Activated naive CD4-positive, alpha-beta T cell treated with anti-CD3 and anti-CD28 coated beads for 36 hours (primary cell): Measurements from ENCODE around the gene SPRY1. TPM values are rescaled to one million over a fixed set of nuclear protein-coding genes. Genes with fewer than 3 reads are reported as not detected.

ENCODE experiments used
- CTCF ChIA-PET: fragments of 350-600 bp; sonication (Branson Sonifier 250); formaldehyde crosslinking; loops from one replicate; lab custom pipeline; 2021; ENCODE audit warnings: antibody characterized with exemption; lab: Charles Lee
- DNase-seq: peaks from one replicate; pipeline ENCODE4 v3.0.0-alpha.2; 2020
- H3K27ac Mint-ChIP-seq: one replicate; pipeline ENCODE4 v1.8.0; 2021; ENCODE audit warnings: mild to moderate bottlenecking, mixed read lengths
- H3K27me3 Mint-ChIP-seq: one replicate; pipeline ENCODE4 v1.8.0; 2021; ENCODE audit warnings: low read depth, mixed read lengths
- H3K36me3 Mint-ChIP-seq: one replicate; pipeline ENCODE4 v1.8.0; 2021; ENCODE audit warnings: low read depth, mixed read lengths
- H3K4me1 Mint-ChIP-seq: one replicate; pipeline ENCODE4 v1.8.0; 2021; ENCODE audit warnings: low read depth, mixed read lengths
- H3K4me3 Mint-ChIP-seq: one replicate; pipeline ENCODE4 v1.8.0; 2021; ENCODE audit warnings: mild to moderate bottlenecking, moderate library complexity, mixed read lengths
- H3K9me3 Mint-ChIP-seq: one replicate; pipeline ENCODE4 v1.8.0; 2021; ENCODE audit warnings: mixed read lengths
- intact Hi-C: fragments of 100-400 bp; cut with micrococcal nuclease; formaldehyde crosslinking; loops from one replicate; pipeline ENCODE4 v1.15.1; 2023
- total RNA-seq, 2 experiments: library from RNA; stranded (reverse); gene quantifications; one replicate each; pipeline ENCODE4 v1.2.3, GENCODE V29; 2021

Gene SPRY1
- total RNA-seq, 2 experiments from 2014 or later: 16.9 to 20.3 TPM

GRCh38 chr4:123401271-123402120 lies 4.9 kb downstream of the SPRY1 start:
- CTCF ChIA-PET: interaction anchor here (0.5 kb wide), 1 partner anchor 558 kb away, joined by 3 read pairs; no protein-coding TSS in a partner anchor

GRCh38 chr4:123402121-123402465 lies 5.5 kb downstream of the SPRY1 start:
- intact Hi-C loops: no loop called here
- H3K27ac Mint-ChIP-seq: no peak overlapping the region
- no peak overlapping the region for H3K4me3 Mint-ChIP-seq
- H3K9me3 Mint-ChIP-seq: no peaks in the 10 kb centered on the region
- peaks cover 35% of the 10 kb centered on the region for H3K4me1 Mint-ChIP-seq
- no peak for DNase-seq
- CTCF ChIA-PET: interaction anchor here (0.5 kb wide), 1 partner anchor 144 kb away, joined by 3 read pairs; no protein-coding TSS in a partner anchor
- peaks cover 30% of the 10 kb centered on the region for H3K36me3 Mint-ChIP-seq
- peaks cover 13% of the 10 kb centered on the region for H3K27me3 Mint-ChIP-seq

More at GRCh38 chr4:123401271-123402120, 4.9 kb downstream of the SPRY1 start:
- Mint-ChIP-seq H3K9me3 (no peaks in the 10 kb centered on the region), H3K36me3 (peaks cover 30% of the 10 kb centered on the region), H3K4me1 (peaks cover 36% of the 10 kb centered on the region), H3K4me3 (peak overlapping the region; percentile 48), H3K27me3 (peaks cover 13% of the 10 kb centered on the region), H3K27ac (peak overlapping the region; percentile 59)
- intact Hi-C loops: no loop called here
- no peak for DNase-seq

GRCh38 chr4:123403080-123403604 lies 6.5 kb downstream of the SPRY1 start:
- H3K27me3 Mint-ChIP-seq: peaks cover 13% of the 10 kb centered on the region
- no peak overlapping the region for H3K27ac Mint-ChIP-seq
- H3K4me1 Mint-ChIP-seq: peaks cover 35% of the 10 kb centered on the region
- intact Hi-C loops: no loop called here
- H3K4me3 Mint-ChIP-seq: no peak overlapping the region
- CTCF ChIA-PET: interaction anchor here (0.6 kb wide), 1 partner anchor 26 kb away, joined by 9 read pairs; no protein-coding TSS in a partner anchor
- H3K9me3 Mint-ChIP-seq: no peaks in the 10 kb centered on the region
- DNase-seq: no peak
- H3K36me3 Mint-ChIP-seq: peaks cover 30% of the 10 kb centered on the region

- Mint-ChIP-seq H3K36me3 (peaks cover 30% of the 10 kb centered on the region), H3K9me3 (no peaks in the 10 kb centered on the region), H3K4me1 (peaks cover 32% of the 10 kb centered on the region), H3K27ac (no peak overlapping the region), H3K4me3 (no peak overlapping the region), H3K27me3 (peaks cover 13% of the 10 kb centered on the region)
- no peak for DNase-seq
- CTCF ChIA-PET: no interaction called here
- intact Hi-C loops: no loop called here
Observed at GRCh38 chr4:123404533-123404932, 7.9 kb downstream of the SPRY1 start.

GRCh38 chr4:123405267-123405865 lies 8.8 kb downstream of the SPRY1 start:
- Mint-ChIP-seq H3K27ac (no peak overlapping the region), H3K36me3 (peaks cover 25% of the 10 kb centered on the region), H3K4me3 (no peak overlapping the region), H3K27me3 (peaks cover 5% of the 10 kb centered on the region), H3K4me1 (peaks cover 25% of the 10 kb centered on the region), H3K9me3 (no peaks in the 10 kb centered on the region)
- intact Hi-C loops: no loop called here
- no peak for DNase-seq
- CTCF ChIA-PET: no interaction called here

- no peak for DNase-seq
- H3K36me3 Mint-ChIP-seq: peaks cover 17% of the 10 kb centered on the region
- H3K27ac Mint-ChIP-seq: no peak overlapping the region
- peaks cover 17% of the 10 kb centered on the region for H3K4me1 Mint-ChIP-seq
- peaks cover 2% of the 10 kb centered on the region for H3K27me3 Mint-ChIP-seq
- H3K9me3 Mint-ChIP-seq: no peaks in the 10 kb centered on the region
- CTCF ChIA-PET: interaction anchor here (1.1 to 2.5 kb wide), 2 partner anchors 7 to 109 kb away, joined by 3 to 10 read pairs; no protein-coding TSS in a partner anchor
- no peak overlapping the region for H3K4me3 Mint-ChIP-seq
- intact Hi-C loops: no loop called here
Observed at GRCh38 chr4:123406872-123407271, 10.3 kb downstream of the SPRY1 start.

- Mint-ChIP-seq H3K4me3 (no peak overlapping the region), H3K27ac (no peak overlapping the region), H3K27me3 (peaks cover 2% of the 10 kb centered on the region), H3K4me1 (peaks cover 23% of the 10 kb centered on the region), H3K9me3 (no peaks in the 10 kb centered on the region), H3K36me3 (peaks cover 5% of the 10 kb centered on the region)
- CTCF ChIA-PET: interaction anchor here (2.5 kb wide), 1 partner anchor 9 kb away, joined by 10 read pairs; no protein-coding TSS in a partner anchor
- no peak for DNase-seq
- intact Hi-C loops: no loop called here
Observed at GRCh38 chr4:123408471-123409084, 12.0 kb downstream of the SPRY1 start.

- intact Hi-C loops: no loop called here
- no peak for DNase-seq
- H3K36me3 Mint-ChIP-seq: no peaks in the 10 kb centered on the region
- peaks cover 27% of the 10 kb centered on the region for H3K4me1 Mint-ChIP-seq
- no peak overlapping the region for H3K4me3 Mint-ChIP-seq
- no peaks in the 10 kb centered on the region for H3K9me3 Mint-ChIP-seq
- no peak overlapping the region for H3K27ac Mint-ChIP-seq
- CTCF ChIA-PET: interaction anchor here (2.5 kb wide), 1 partner anchor 10 kb away, joined by 10 read pairs; no protein-coding TSS in a partner anchor
- peaks cover 2% of the 10 kb centered on the region for H3K27me3 Mint-ChIP-seq
Observed at GRCh38 chr4:123409334-123409733, 12.7 kb downstream of the SPRY1 start.

GRCh38 chr4:123411514-123411913 lies 14.9 kb downstream of the SPRY1 start:
- intact Hi-C loops: no loop called here
- DNase-seq: no peak
- Mint-ChIP-seq H3K4me1 (peaks cover 30% of the 10 kb centered on the region), H3K27ac (no peak overlapping the region), H3K4me3 (no peak overlapping the region), H3K36me3 (no peaks in the 10 kb centered on the region), H3K9me3 (no peaks in the 10 kb centered on the region), H3K27me3 (peaks cover 2% of the 10 kb centered on the region)
- CTCF ChIA-PET: interaction anchor here (0.7 kb wide), 1 partner anchor 140 kb away, joined by 3 read pairs; no protein-coding TSS in a partner anchor

- peaks cover 32% of the 10 kb centered on the region for H3K4me1 Mint-ChIP-seq
- no peaks in the 10 kb centered on the region for H3K36me3 Mint-ChIP-seq
- H3K9me3 Mint-ChIP-seq: no peaks in the 10 kb centered on the region
- H3K27ac Mint-ChIP-seq: no peak overlapping the region
- intact Hi-C loops: loop anchor here (1.0 to 2.0 kb wide), 2 partner anchors 8 to 77 kb away; no protein-coding TSS in a partner anchor
- CTCF ChIA-PET: interaction anchor here (0.7 kb wide), 1 partner anchor 140 kb away, joined by 3 read pairs; no protein-coding TSS in a partner anchor
- H3K4me3 Mint-ChIP-seq: no peak overlapping the region
- no peak for DNase-seq
- peaks cover 2% of the 10 kb centered on the region for H3K27me3 Mint-ChIP-seq
Observed at GRCh38 chr4:123412091-123412505, 15.5 kb downstream of the SPRY1 start.

GRCh38 chr4:123412700-123413512 lies 16.3 kb downstream of the SPRY1 start:
- H3K9me3 Mint-ChIP-seq: no peaks in the 10 kb centered on the region
- CTCF ChIA-PET: no interaction called here
- no peak for DNase-seq
- no peak overlapping the region for H3K4me3 Mint-ChIP-seq
- H3K27me3 Mint-ChIP-seq: peaks cover 2% of the 10 kb centered on the region
- peak overlapping the region; percentile 9 for H3K27ac Mint-ChIP-seq
- intact Hi-C loops: loop anchor here (1.0 to 2.0 kb wide), 2 partner anchors 7 to 76 kb away; no protein-coding TSS in a partner anchor
- no peaks in the 10 kb centered on the region for H3K36me3 Mint-ChIP-seq
- H3K4me1 Mint-ChIP-seq: peaks cover 34% of the 10 kb centered on the region
